Measurements from ENCODE around the gene ANO2.
"Not testable (repeated sequence)": the region's sequence is repeated elsewhere in the genome, so short reads cannot be mapped to it uniquely, and the experiment has no call there.

The ANO2 gene

DNA sequence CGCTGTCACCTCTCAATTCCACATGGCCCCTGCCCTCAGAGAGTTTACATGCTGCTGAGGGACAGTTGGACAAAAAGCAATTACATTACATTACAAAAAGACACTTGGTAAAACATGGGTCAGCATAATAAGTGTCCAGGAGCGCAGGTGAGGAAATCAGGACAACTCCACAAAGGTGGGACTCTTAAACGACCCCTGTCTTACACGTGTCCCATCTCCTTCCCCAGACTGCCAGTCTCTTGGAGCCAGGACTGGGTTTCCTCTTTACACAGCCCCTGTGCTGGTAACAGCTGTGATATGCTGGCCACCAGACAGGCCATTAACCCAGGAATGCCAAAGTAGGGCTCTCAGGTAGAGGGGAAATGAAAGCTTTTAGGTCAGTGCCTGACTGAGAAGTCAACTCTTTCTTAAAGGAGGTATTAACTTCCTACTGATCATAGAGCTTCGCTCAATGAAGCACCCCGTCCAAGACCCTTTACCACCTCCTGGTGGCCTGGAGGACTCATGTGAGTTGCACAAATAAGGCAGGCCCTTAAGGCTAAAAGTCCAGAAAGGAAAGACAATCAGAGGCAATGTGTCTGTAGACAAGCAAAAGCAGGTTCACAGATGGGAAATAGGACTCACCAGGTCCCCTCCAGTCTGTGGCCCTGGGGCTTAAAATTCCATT, 55.5 kb downstream of the ANO2 start:
- DNase-seq (ENCODE audit: low read depth in 4 of 4, low spot score in 1 of 4) = peak in 2 of 4 experiments; percentile 13 to 18

DNA sequence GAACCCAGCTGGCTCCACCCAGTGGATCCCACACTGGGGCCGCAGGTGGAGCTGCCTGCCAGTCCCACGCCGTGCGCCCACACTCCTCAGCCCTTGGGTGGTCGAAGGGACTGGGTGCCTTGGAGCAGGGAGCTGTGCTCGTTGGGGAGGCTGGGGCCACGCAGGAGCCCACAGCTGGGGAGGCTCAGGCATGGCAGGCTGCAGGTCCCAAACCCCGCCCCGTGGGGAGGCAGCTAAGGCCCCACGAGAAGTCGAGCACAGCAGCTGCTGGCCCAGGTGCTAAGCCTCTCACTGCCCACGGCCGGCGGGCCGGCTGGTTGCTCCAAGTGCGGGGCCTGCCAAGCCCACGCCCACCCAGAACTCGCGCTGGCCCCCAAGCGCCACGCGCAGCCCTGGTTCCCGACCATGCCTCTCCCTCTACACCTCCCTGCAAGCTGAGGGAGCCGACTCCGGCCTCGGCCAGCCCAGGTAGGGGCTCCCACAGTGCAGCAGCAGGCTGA, 56.2 kb downstream of the ANO2 start:
- DNase-seq (ENCODE audit: low read depth in 4 of 4, low spot score in 1 of 4) = no peak

DNA sequence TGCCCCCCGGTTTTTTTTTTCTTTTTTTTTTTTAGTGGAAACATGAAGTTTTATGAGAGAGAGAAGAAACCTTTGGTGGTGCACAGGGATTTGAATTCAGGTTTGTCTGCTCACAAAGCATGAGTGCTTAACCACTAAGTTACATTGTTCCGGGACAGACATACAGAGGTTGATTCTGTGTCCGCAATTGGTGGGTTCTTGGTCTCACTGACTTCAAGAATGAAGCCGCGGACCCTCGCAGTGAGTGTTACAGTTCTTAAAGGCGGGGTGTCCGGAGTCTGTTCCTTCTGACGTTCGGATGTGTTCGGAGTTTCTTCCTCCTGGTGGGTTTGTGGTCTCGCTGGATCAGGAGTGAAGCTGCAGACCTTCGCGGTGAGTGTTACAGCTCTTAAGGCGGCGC, 57.2 kb downstream of the ANO2 start:
- DNase-seq (ENCODE audit: low read depth in 4 of 4, low spot score in 1 of 4) = not testable (repeated sequence)

DNA sequence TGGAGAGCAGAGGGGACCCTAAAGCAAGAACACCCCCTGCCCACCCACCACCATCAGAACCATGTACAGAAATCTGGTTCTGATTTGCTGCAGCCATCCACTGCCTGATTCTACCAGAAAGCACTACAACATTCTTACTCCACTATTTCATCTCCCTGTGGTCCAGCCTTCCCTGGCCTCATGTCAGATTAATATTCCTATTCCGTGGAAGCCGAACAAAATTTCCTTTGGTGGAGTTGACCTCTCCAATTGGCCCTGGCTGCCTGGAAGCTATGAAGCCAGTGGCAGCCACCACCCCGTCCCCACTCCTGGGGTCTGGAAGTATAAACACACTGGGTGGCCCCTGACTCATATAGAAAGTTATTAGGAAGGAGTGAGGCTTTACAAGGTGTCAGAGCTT, 60.2 kb downstream of the ANO2 start:
- DNase-seq (ENCODE audit: low read depth in 4 of 4, low spot score in 1 of 4) = no peak

DNA sequence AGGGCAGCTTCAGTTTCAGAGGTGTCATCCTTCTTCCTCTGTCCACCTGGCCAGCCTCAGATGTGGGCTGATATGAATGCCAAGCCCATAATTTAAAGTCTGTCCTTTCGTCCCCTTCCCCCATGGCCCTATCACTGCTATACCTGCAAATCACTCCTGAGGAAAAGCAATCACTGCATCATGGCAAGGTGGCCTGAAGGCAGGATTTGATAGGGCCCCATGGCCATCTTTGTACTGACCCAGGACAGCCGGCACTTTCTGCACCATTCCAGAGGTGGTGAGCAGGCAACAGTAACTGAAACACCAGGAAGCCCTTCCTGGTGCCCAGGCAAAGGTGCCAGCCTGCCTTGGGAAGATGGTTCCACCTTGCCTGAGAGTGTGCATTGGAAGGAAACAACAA, 60.8 kb downstream of the ANO2 start:
- DNase-seq (ENCODE audit: low read depth in 4 of 4, low spot score in 1 of 4) = no peak

DNA sequence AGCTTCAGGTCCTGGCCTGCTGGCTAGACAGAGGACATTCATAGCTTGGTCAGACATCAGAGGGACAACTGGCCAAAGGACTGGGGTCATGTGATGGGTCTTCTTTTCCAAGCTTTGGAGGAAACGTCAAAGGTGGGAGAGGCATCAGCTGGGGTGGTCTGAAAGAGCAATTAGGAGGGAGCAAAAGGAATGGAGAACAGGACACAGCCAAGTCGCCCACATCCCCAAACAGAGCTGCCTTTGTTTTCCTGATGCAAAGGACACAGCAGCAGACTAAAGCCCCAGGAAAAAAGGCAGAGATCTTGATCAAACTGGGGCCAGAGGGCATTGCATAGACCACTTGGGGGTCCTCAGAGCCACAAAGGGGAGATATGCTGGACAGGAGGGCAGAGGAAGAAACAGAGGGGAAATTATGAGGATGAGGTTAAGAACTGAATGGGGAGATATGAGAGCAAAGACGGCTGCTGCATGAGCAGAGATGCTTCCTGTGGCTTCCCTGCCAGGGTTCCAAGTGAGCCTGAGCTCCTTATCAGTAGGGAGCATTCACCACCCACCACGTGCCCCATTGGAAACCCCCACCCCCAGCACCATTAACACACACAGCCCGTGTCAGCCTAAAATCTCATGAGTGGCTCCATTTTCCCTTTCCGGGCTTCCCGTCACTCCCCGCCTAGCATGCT, 62.4 kb downstream of the ANO2 start:
- no peak for DNase-seq (ENCODE audit: low read depth in 4 of 4, low spot score in 1 of 4)

DNA sequence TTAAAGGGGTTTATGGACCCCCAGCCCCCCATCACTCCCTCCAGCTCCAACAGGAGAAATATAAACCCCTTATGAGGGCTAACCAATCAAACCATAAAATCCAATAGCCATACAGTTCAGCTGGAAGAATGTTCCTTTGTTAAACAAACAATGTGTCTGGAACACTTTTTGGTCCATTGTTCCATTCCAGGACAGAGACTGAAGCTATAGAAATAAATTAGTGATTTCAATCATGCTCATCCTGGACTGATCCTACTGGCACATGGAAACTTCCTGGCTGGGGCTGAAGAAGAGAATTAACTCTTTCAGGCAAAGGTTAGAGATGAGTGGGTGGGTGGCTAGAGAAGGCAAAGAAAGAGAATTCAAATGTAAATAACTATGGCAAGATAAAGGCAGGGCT, 63.4 kb downstream of the ANO2 start:
- no peak for DNase-seq (ENCODE audit: low read depth in 4 of 4, low spot score in 1 of 4)

DNA sequence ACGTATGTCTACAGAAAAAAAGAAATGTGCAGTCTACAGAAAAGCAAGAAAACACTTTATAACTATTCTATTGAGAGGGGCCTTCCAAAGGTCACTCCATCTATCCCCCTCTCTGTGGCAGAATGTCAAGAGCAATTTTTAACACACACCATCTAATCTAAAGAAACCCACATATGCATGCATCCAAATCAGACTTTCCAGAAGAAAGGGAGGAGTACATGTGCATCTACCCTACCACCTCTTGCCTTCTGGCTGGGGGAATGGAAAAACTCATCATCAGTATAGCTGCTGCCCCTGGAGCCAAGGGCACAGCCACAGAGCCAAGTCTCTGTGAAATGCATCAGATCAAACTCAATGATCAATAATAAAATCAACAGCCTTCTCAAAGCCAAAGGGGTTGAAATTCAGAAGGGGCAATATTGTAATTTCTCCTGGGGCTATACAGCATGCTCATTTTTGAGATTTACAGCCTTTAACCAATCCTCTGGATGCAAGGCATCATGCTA, 63.9 kb downstream of the ANO2 start:
- DNase-seq (ENCODE audit: low read depth in 4 of 4, low spot score in 1 of 4) = no peak

DNA sequence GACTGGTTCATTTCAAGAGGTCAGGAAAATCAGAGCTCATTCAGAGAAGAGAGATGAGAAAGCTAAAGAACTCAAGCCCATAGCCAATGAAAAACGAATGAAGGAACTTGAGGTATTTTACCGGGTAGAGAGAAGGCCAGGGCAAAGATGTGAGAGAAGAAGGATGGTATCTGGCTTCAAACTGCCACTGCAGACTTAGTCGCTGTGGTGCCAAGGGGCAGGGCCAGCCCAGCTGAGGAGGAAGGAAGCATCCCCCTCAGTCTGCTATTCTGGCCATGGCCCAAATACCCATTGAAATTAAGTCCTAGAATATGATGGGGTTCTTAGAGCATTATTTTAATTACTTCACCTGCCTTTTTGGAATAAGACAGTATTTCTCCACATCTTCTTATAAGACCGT, 69.2 kb downstream of the ANO2 start:
- no peak for DNase-seq (ENCODE audit: low read depth in 4 of 4, low spot score in 1 of 4)

DNA sequence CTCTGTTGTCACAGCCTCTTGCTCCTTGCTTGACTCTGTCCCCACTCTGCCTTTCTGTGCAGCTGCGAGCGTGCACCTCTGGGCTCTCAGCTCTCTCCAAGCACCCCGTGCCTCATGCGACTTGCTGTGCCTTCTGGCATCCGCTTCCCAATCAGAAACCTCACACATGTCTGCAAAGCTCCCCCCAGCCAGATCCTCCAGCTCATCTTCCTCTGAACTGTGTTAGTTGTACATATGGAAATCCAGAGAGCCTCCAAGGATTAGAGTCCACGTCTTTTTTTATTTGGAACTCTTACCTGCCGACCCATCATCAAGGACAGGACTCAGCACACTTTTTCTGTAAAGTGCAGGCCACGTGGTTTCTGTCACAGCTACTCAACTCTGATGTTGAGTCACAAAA, 70.5 kb downstream of the ANO2 start:
- no peak for DNase-seq (ENCODE audit: low read depth in 4 of 4, low spot score in 1 of 4)

DNA sequence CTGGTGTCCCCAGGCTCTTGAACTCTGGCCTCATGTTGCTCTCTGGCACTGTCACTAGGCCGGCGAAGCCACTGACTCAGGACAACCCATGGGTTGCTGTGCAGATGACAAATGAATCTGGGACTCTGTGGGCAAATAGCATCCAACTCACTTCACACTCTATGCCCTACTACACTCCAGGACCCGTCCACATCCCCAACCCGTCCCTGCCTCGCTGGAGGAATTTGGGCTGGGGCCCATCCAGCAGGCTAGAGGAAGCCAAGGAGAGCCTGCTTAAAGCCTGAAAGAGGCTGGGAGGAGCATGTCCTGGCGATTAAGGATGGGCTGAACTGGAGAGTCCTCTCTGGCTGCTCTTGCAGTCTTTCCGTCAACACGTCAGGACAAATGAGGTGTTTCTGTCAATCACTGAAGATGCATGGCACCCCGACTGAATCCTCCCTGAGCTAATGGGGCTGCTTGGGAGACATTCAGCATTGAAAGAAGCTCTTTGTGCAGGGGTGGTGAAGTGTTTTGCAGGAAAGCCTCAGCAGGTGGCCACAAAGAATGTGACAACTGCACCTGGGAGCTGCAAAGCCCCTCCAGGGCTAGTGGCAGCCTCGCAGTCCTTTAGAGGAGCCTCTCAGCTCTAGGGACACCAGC, 71.7 kb downstream of the ANO2 start:
- DNase-seq (ENCODE audit: low read depth in 4 of 4, low spot score in 1 of 4) = no peak

DNA sequence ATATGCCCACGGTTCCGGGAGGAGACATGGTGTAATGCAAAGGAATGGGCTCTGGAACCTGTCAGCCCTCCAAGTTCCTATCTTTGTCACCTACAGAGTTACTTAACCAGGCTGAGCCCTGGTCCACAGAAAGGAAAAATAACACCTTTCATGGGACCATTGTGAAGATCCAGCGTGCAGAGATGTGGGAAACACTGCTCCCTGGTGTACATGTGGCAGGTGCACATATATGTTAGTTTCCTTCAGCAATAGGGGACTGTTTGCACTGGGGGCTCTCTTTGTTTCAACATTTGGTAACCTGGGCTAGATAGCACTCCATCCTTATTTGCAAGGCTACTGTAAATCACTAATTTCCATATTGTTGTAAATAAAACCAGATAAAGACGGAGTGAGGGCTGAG, 72.3 kb downstream of the ANO2 start:
- DNase-seq (ENCODE audit: low read depth in 4 of 4, low spot score in 1 of 4) = no peak

DNA sequence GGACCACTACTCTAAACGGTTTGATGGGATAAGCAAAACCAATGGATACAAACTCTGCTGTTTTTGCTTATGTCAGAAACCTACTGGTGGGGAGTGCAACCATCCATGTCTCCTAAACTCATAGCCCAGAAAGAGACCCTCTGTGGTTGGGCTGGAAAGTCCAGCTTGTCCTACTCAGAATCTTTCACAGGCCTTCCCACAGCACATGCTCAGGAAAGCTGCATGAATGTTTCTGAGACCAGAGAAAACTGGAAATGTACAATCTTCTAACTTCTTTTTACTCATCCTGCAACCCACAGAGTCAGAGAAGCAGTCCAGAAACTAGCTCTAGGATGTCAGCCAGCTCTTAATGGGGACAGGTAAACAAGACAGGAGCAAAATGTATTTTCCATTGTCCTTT, 73.3 kb downstream of the ANO2 start:
- no peak for DNase-seq (ENCODE audit: low read depth in 4 of 4, low spot score in 1 of 4)

DNA sequence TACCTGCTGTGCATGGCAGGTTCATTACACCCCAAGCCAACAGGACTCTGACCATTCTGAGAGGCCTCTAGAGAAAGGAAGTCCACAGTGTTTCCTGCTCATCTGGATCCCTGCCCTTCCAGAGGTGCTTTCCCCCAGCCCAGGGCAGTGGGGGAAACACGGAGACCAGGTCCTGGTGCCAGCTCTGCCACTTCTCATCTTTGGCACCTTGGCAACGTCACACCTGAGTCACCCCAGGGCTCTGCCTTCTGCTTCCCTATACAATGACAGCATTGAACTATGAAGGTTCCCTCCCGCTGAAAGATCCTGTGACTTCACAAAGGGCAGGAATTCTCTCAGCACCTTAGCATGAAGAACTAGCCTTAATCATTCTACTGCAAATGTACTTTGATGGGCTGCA, 74.9 kb downstream of the ANO2 start:
- DNase-seq (ENCODE audit: low read depth in 4 of 4, low spot score in 1 of 4) = no peak

DNA sequence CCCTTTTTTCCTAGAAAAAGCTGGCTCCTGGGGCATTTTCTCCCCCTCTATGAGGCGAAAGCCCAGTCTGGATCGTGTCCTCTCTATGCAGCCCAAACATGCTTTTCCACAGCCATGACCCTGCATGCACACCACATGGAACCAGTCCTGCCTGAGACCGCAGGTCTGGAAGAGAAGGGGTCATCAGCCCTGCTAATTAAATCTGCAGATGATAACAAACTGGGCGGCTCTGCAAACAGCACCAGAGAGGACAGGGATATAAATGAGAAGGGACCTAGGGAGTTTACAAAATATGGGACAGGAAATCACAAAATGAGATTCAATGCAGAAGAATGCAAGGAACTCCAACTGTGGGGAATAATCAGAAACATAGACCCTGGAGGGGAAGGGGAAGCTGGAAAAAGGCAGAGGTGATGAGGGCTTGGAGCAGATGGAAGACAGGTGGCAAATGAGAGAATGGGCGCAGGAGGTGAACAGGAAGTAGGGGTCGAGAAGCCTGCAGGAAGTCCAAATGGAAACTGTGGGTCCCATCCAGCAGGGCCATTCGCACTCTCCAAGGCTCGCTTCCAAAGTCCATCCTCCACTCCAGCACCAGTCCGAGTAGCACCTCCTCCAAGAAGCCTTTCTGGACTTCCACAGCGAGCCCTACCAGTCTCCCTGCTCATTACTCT, 76.3 kb downstream of the ANO2 start:
- no peak for DNase-seq (ENCODE audit: low read depth in 4 of 4, low spot score in 1 of 4)

DNA sequence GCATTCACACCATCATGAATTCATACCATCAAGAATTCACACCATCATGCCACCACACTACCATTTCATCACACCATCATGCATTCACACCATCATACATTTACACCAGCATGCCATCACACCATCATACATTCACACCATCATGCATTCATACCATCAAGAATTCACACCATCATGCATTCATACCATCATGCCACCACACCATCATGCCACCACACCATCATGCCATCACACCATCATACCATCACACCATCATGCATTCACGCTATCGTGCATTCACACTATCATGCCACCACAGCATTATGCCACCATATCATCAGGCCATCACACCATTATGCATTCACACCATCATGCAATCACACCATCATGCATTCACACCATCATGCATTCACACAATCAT, 79.7 kb downstream of the ANO2 start:
- no peak for DNase-seq (ENCODE audit: low read depth in 4 of 4, low spot score in 1 of 4)

DNA sequence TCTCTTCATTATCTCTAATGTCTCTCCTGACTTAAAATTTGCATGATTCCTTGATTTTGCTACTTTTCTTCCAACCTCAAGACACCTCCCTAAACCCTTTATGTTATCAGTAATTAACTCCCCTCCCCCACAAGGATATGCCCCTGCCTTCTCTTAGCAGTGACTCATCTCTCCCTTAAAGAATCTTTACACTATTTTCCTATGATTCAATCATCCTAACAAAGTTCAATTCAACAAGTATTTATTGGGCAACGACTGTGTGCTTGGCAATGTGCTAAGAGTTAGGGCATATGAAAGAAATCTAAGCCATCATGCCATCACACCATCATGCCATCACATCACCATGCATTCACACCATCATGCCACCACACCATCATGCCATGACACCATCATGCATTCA, 80.1 kb downstream of the ANO2 start:
- DNase-seq (ENCODE audit: low read depth in 4 of 4, low spot score in 1 of 4) = no peak

DNA sequence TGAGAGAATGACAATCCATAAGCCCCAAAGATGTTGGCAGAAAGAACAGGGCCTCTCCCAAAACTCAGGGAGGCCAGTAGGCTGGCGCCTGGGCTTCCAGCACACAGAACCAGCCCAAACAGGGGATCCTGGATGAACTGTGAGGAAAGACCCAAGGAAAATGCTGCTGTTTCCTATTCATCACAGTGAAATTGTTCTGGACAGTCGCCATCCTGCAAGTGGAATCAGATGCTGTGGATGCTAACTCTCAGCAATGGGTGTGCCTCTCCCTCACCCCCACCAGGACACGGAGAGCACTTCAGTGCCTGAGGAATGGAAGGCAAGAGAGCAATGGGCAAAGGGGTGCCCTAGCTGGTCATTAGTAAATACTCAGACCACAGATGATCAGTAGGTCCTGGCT, 80.8 kb downstream of the ANO2 start:
- DNase-seq (ENCODE audit: low read depth in 4 of 4, low spot score in 1 of 4) = no peak

DNA sequence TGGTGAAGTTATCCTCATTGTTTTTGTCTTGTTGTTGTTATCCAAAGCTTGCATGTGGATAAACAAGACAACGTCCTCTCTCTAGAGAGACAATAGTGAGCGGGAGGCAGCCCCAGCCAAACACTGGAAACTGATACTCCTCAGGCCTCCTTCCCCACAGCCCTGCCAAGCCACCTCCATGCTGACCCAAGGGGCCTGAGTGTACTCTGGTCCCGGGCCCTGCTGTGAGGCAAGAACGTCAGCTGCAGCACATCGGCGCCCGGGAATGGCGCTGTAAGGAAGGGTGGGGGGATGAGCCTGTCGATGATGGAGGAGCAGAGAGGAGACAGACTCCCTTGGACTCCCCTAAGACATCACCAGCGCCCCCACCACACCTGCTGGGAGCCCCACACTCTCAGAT, 83.6 kb downstream of the ANO2 start:
- no peak for DNase-seq (ENCODE audit: low read depth in 4 of 4, low spot score in 1 of 4)

DNA sequence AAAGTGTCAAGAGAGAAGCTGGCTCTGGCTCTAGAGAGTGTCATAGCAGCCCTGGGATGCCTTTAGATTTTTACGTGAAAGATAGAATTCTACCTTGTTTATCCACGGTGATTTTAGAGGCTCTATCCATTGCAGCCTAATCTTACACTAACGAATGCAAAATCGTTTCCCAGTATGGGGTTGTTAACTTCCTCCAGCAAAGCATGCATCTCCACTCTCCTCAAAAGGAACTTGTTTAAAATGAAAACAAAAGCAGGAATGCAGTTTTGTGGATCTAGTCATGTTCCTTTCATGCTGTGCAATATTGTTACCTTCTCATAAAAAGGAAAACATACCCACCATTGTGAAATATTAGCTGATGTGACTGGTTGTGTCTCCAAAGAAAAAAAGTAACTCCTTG, 88.4 kb downstream of the ANO2 start:
- no peak for DNase-seq (ENCODE audit: low read depth in 4 of 4, low spot score in 1 of 4)

DNA sequence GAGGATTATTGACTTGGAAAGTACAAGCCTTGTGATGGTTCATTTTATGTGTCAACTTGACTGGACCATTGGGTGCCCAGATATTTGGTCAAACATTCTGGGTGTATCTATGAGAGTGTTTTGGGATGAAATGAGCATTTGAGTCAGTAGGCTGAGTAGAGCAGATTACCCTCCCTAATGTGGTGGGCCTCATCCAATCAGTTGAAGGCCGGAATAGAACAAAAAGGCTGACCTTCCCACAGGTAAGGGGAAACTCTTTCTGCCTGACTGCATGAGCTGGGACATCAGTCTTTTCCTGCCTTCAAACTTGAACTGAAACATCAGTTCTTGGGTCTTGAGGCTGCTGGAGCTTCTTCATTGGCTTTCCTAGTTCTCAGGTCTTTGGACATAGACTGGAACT, 98.1 kb downstream of the ANO2 start:
- no peak for DNase-seq (ENCODE audit: low read depth in 4 of 4, low spot score in 1 of 4)

DNA sequence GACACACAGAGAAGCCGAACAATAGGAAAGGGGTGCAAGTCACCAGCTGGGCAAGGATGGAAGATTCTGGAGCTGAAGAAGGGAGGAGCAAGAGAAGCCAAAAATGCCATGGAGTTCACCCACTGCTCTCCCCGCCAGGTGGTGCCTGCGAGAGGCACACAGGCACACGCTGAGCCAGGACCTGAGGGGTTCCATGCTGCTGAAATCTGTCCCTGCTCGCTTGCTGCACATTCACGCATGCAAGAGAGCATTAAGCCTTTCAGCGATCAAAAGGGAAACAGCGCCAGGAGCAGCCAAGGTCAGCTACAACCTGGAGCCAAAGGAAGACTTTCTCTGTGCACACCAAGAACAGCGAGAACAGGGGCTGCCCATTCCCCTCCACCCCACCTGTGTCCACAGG, 104.1 kb downstream of the ANO2 start:
- no peak for DNase-seq (ENCODE audit: low read depth in 4 of 4, low spot score in 1 of 4)
